CD4-positive, alpha-beta T cell (primary cell): Measurements from ENCODE around the gene NDUFA12. TPM values are rescaled to one million over a fixed set of nuclear protein-coding genes. Genes with fewer than 3 reads are reported as not detected.

Experiments
- ATAC-seq: fragments of 200-7000 bp; cut with Tn5 transposase; one replicate; pipeline ENCODE4 v1.10.0; 2022; ENCODE audit warnings: mild to moderate bottlenecking; ENCODE audit not compliant: poor library complexity
- CTCF ChIA-PET: fragments of 350-600 bp; sonication (Branson Sonifier 250); formaldehyde crosslinking; loops from one replicate; lab custom pipeline; 2021; ENCODE audit warnings: antibody characterized with exemption, inconsistent platforms; lab: Charles Lee
- POLR2A ChIA-PET: fragments of 350-600 bp; sonication (Branson Sonifier 250); formaldehyde crosslinking; loops from one replicate; lab custom pipeline; 2021; ENCODE audit warnings: antibody characterized with exemption, inconsistent platforms; lab: Charles Lee
- DNase-seq, 14 experiments: peaks; one replicate each; pipeline ENCODE4 v3.0.0-alpha.2; 2013 to 2020; ENCODE audit warnings: mixed read lengths in 2 of 14
- H3K27ac ChIP-seq, 2 donors: one replicate each; pipeline versions ENCODE4 v1.5.1 to v1.7.0; 2013; ENCODE audit warnings: low read length in 2 of 2, low read depth in 1 of 2, mild to moderate bottlenecking in 1 of 2
- H3K27me3 ChIP-seq, 2 experiments: 1 replicate in 1 of 2; 2 replicates in 1 of 2; pipeline versions ENCODE4 v1.6.1 to v1.7.0; 2013; ENCODE audit warnings: low read length in 2 of 2, control low read depth in 1 of 2, mild to moderate bottlenecking in 1 of 2, moderate library complexity in 1 of 2; ENCODE audit not compliant: insufficient read depth in 2 of 2, control insufficient read depth in 1 of 2
- H3K36me3 ChIP-seq: one replicate; pipeline ENCODE4 v1.6.1; 2013; ENCODE audit warnings: low read length, control low read depth; ENCODE audit not compliant: insufficient read depth
- H3K4me1 ChIP-seq: one replicate; pipeline ENCODE4 v1.6.1; 2013; ENCODE audit warnings: low read length, control low read depth; ENCODE audit not compliant: insufficient read depth
- H3K4me3 ChIP-seq: one replicate; pipeline ENCODE4 v1.5.1; 2013; ENCODE audit warnings: mild to moderate bottlenecking, low read length, moderate library complexity
- H3K9me3 ChIP-seq, 2 experiments: 1 replicate in 1 of 2; 2 replicates in 1 of 2; pipeline versions ENCODE4 v1.6.1 to v1.7.0; 2013; ENCODE audit warnings: low read length in 2 of 2, mild to moderate bottlenecking in 2 of 2, control low read depth in 1 of 2, moderate library complexity in 1 of 2; ENCODE audit not compliant: control insufficient read depth in 1 of 2, insufficient read depth in 1 of 2
- H3K27ac Mint-ChIP-seq: one replicate; pipeline ENCODE4 v1.8.0; 2020; ENCODE audit warnings: mixed read lengths
- H3K27me3 Mint-ChIP-seq: one replicate; pipeline ENCODE4 v1.8.0; 2021; ENCODE audit warnings: mixed read lengths
- H3K36me3 Mint-ChIP-seq: one replicate; pipeline ENCODE4 v1.8.0; 2021; ENCODE audit warnings: low read depth, mixed read lengths
- H3K4me1 Mint-ChIP-seq: one replicate; pipeline ENCODE4 v1.8.0; 2021; ENCODE audit warnings: low read depth, mixed read lengths
- H3K4me3 Mint-ChIP-seq: one replicate; pipeline ENCODE4 v1.8.0; 2020; ENCODE audit warnings: mild to moderate bottlenecking, mixed read lengths
- H3K9me3 Mint-ChIP-seq: one replicate; pipeline ENCODE4 v1.8.0; 2020; ENCODE audit warnings: mixed read lengths
- CTCF ChIP-seq: fragments of 200-600 bp; IDR thresholded peaks from one replicate; pipeline ENCODE4 v1.8.0; 2022; ENCODE audit warnings: antibody characterized with exemption, mild to moderate bottlenecking
- intact Hi-C, 2 experiments: fragments of 100-400 bp; cut with DNase I in 1 of 2; cut with micrococcal nuclease in 1 of 2; formaldehyde crosslinking; loops; one replicate each; pipeline versions ENCODE4 v1.15.1 to v1.9.0; 2023 to 2025; cut with DNase I, micrococcal nuclease
- total RNA-seq, 174 experiments: library from RNA in 2 of 174; stranded (reverse) in 2 of 174; gene quantifications; one replicate each; pipeline ENCODE4 v1.2.3 and lab custom pipeline; 2021 to 2026

NDUFA12 gene
- total RNA-seq, 2 experiments from 2014 or later = 43.3 to 43.7 TPM

GRCh38 chr12:94952325-94952724 is 51.2 kb downstream of the NDUFA12 start:
- Mint-ChIP-seq H3K27me3 (peaks cover 46% of the 10 kb centered on the region), H3K4me3 (no peak overlapping the region), H3K27ac (no peak overlapping the region), H3K36me3 (no peaks in the 10 kb centered on the region), H3K4me1 (no peaks in the 10 kb centered on the region), H3K9me3 (no peaks in the 10 kb centered on the region)
- ChIA-PET POLR2A (no interaction called here), CTCF (no interaction called here)
- Histone ChIP-seq H3K4me3 (no peak overlapping the region), H3K9me3 (no peaks in the 10 kb centered on the region), H3K4me1 (no peaks in the 10 kb centered on the region), H3K27me3 (peaks cover 0 to 5% of the 10 kb centered on the region in 2 experiments), H3K36me3 (no peaks in the 10 kb centered on the region), H3K27ac (no peak overlapping the region)
- intact Hi-C loops = no loop called here
- DNase-seq (no peak), ATAC-seq (no peak)
- TF ChIP-seq CTCF = no peak

- H3K27ac Mint-ChIP-seq = no peak overlapping the region
- DNase-seq = no peak
- ATAC-seq = no peak
- ChIA-PET CTCF (no interaction called here), POLR2A (no interaction called here)
- H3K27me3 ChIP-seq = peaks cover 0 to 5% of the 10 kb centered on the region in 2 experiments
- H3K9me3 ChIP-seq = no peaks in the 10 kb centered on the region
- no peaks in the 10 kb centered on the region for H3K4me1 ChIP-seq
- no peaks in the 10 kb centered on the region for H3K9me3 Mint-ChIP-seq
- H3K36me3 Mint-ChIP-seq = no peaks in the 10 kb centered on the region
- no peak overlapping the region for H3K4me3 Mint-ChIP-seq
- H3K4me1 Mint-ChIP-seq = no peaks in the 10 kb centered on the region
- TF ChIP-seq CTCF = no peak
- H3K36me3 ChIP-seq = no peaks in the 10 kb centered on the region
- intact Hi-C loops = no loop called here
- H3K27me3 Mint-ChIP-seq = peaks cover 53% of the 10 kb centered on the region
- H3K27ac ChIP-seq = no peak overlapping the region
- H3K4me3 ChIP-seq = no peak overlapping the region
These were observed 52.2 kb downstream of the NDUFA12 start for GRCh38 chr12:94951071-94951934.

GRCh38 chr12:94948232-94948810 is 55.2 kb downstream of the NDUFA12 start:
- Mint-ChIP-seq H3K4me3 (no peak overlapping the region), H3K36me3 (no peaks in the 10 kb centered on the region), H3K27me3 (peaks cover 38% of the 10 kb centered on the region), H3K27ac (no peak overlapping the region), H3K9me3 (peaks cover 2% of the 10 kb centered on the region), H3K4me1 (peaks cover 20% of the 10 kb centered on the region)
- Histone ChIP-seq H3K4me3 (no peak overlapping the region), H3K27ac (no peak overlapping the region), H3K4me1 (peaks cover 15% of the 10 kb centered on the region), H3K36me3 (no peaks in the 10 kb centered on the region), H3K9me3 (peaks cover 0 to 18% of the 10 kb centered on the region in 2 experiments), H3K27me3 (peaks cover 0 to 5% of the 10 kb centered on the region in 2 experiments)
- TF ChIP-seq CTCF = no peak
- ATAC-seq = no peak
- POLR2A ChIA-PET = no interaction called here
- intact Hi-C loops = no loop called here
- no peak for DNase-seq
- CTCF ChIA-PET = no interaction called here
